Activated naive CD4-positive, alpha-beta T cell treated with Interleukin-2 at 50 U/mL for 16 hours (primary cell): ENCODE data around the gene ADGRL3.
"Not testable (repeated sequence)": the region's sequence is repeated elsewhere in the genome, so short reads cannot be mapped to it uniquely, and the experiment has no call there.

Experiments used
- DNase-seq: peaks from one replicate; pipeline ENCODE4 v3.0.0-alpha.2; 2020

Gene ADGRL3

GRCh38 chr4:61665649-61666048 is 465.5 kb downstream of the ADGRL3 start:
- no peak for DNase-seq

GRCh38 chr4:61666244-61666643 is 466.1 kb downstream of the ADGRL3 start:
- DNase-seq: no peak

GRCh38 chr4:61671599-61671998 is 471.5 kb downstream of the ADGRL3 start:
- no peak for DNase-seq

GRCh38 chr4:61675464-61675863 is 475.3 kb downstream of the ADGRL3 start:
- DNase-seq: no peak

- DNase-seq: no peak
These were observed 478.2 kb downstream of the ADGRL3 start for GRCh38 chr4:61678297-61678696.

GRCh38 chr4:61693520-61693919 is 493.4 kb downstream of the ADGRL3 start:
- DNase-seq: no peak

GRCh38 chr4:61714387-61714911 is 514.3 kb downstream of the ADGRL3 start:
- DNase-seq: no peak

GRCh38 chr4:61716426-61716825 is 516.3 kb downstream of the ADGRL3 start:
- DNase-seq: no peak

GRCh38 chr4:61723492-61723891 is 523.4 kb downstream of the ADGRL3 start:
- no peak for DNase-seq

- no peak for DNase-seq
These were observed 527.2 kb downstream of the ADGRL3 start for GRCh38 chr4:61727286-61727685.

- DNase-seq: no peak
These were observed 534.3 kb downstream of the ADGRL3 start for GRCh38 chr4:61734409-61734808.

- DNase-seq: no peak
These were observed 539.8 kb downstream of the ADGRL3 start for GRCh38 chr4:61739887-61740286.

GRCh38 chr4:61740886-61741285 is 540.8 kb downstream of the ADGRL3 start:
- no peak for DNase-seq

- no peak for DNase-seq
These were observed 541.4 kb downstream of the ADGRL3 start for GRCh38 chr4:61741327-61742096.

- DNase-seq: no peak
These were observed 550.7 kb downstream of the ADGRL3 start for GRCh38 chr4:61750810-61751209.

- no peak for DNase-seq
These were observed 552.5 kb downstream of the ADGRL3 start for GRCh38 chr4:61752617-61753016.

GRCh38 chr4:61753739-61754138 is 553.6 kb downstream of the ADGRL3 start:
- DNase-seq: no peak

- not testable (repeated sequence) for DNase-seq
These were observed 556.8 kb downstream of the ADGRL3 start for GRCh38 chr4:61756937-61757336.

GRCh38 chr4:61757983-61758382 is 557.9 kb downstream of the ADGRL3 start:
- not testable (repeated sequence) for DNase-seq

- not testable (repeated sequence) for DNase-seq
These were observed 558.5 kb downstream of the ADGRL3 start for GRCh38 chr4:61758596-61758995.

GRCh38 chr4:61759245-61759644 is 559.1 kb downstream of the ADGRL3 start:
- not testable (repeated sequence) for DNase-seq

- not testable (repeated sequence) for DNase-seq
These were observed 559.8 kb downstream of the ADGRL3 start for GRCh38 chr4:61759885-61760284.

- no peak for DNase-seq
These were observed 560.7 kb downstream of the ADGRL3 start for GRCh38 chr4:61760820-61761219.

- no peak for DNase-seq
These were observed 562.8 kb downstream of the ADGRL3 start for GRCh38 chr4:61762722-61763627.
